Smooth muscle cell of the brain vasculature (primary cell): ENCODE measurements around the gene CD40.

Source experiments
- DNase-seq: peaks from one replicate; pipeline ENCODE4 v3.0.0-alpha.2; 2012; ENCODE audit warnings: low read depth, low spot score

CD40 gene

GRCh38 chr20:46148313-46149208 lies 30.4 kb downstream of the CD40 start:
- DNase-seq = no peak

GRCh38 chr20:46150943-46151342 lies 32.8 kb downstream of the CD40 start:
- no peak for DNase-seq

DNA sequence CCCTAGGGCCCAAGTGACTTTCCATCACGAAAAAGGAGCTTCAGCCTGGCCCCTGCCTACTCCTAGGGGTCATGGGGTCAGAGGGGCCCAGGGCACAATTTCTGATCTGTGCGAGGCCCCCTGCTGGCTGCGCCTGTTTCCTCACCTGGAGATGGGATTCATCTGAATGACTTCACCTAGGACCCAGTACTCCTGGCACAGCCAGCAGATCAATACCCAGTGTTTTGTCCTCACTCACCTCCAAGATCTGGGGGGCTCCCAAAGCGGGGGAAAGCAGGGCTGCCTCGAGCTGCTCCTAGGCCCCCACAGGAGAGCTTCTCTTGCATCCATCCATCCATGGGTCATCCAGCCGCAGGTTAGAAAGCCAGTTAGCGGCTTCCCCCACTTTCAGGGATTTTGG lies 33.8 kb downstream of the CD40 start:
- no peak for DNase-seq

DNA sequence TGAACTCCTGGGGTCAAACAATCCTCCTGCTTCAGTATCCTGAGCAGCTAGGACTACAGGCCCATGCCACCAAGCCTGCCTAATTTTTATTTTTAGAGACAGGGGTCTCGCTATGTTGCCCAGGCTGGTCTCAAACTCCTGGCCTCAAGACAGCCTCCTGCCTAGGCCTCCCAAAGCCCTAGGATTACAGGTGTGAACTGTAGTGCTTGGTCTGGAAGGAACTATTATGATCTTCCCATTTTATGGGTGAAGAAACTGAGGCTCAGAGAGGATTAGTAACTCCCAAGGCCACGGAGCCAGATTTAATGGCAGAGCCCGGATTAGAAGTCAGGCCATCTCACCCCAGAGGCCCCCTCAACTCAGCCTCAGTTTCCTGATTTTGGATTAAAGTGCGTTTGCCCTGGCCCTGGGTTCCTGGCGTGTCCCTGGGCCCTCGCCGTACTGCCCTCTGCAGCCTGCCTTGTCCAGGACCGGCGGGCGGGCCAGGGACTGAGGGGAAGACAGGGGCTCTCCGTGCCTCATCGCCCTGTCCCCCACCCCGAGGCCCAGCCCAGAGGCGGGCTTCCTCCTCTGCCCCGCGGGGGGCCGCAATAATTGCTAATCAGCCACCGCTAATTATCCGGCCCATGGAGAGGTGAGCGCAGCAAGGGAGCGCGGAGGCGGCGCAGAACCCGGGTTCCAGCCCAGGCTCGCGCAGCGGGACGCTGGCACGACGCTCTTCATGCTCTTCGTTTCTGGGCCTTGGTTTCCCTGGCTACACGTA lies 34.9 kb downstream of the CD40 start:
- no peak for DNase-seq

DNA sequence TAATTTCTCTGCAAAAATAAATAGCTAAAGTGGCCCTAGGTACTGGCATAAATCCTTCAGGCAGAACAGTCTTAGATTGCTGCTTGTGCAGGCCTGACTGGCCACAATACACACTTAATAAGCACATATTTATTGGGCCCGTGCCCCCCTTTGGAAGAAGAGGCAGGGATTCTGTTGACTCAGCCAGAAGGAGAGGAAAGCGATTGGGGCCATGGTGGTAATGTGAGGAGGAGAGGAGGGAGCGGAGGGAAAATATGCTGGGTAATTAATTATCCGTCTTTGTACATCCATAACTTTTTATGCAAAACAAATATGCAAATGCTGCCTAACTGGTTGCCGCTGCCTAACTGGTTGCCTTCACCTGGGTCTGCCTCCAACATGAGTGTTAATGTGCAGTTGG lies 36.2 kb downstream of the CD40 start:
- DNase-seq = no peak

DNA sequence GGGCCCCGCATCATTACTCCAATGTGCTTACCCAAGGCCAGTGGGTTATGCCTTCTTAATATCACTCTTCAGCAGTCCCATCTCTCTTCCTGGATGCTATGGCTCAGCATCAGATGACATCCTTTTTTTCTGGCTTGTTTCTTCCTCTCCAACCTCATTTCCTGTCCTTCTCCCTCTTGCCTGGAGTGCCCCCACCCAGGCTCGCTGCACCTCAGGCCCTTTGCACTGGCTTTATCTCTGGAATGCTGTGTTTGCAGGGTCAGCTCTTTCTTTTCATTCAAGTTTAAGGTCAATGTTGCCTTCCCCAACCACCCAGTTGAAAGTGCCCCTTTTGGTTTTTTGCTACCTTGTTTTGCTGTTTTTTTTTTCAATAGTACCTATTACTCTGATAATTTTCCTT lies 36.7 kb downstream of the CD40 start:
- no peak for DNase-seq

DNA sequence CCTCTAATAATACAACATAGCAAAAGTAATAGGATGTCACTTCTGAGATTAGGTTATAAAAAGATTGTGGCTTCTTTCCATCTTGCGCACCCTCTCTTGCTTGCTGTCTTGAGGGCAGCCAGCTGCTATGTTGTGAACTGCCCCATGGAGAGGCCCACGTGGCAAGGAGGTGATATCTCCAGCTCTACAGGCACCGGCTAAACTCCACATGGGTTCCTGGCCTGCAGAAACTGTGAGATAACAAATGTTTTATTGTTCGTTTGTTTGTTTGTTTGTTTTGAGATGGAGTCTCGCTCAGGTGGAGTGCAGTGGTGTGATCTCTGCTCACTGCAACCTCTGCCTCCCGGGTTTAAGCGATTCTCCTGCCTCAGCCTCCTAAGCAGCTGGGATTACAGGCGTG lies 38.0 kb downstream of the CD40 start:
- no peak for DNase-seq

- no peak for DNase-seq
Measured at GRCh38 chr20:46157076-46157592, 39.0 kb downstream of the CD40 start.

GRCh38 chr20:46157625-46158024 lies 39.5 kb downstream of the CD40 start:
- DNase-seq = no peak

- DNase-seq = no peak
Measured at GRCh38 chr20:46158476-46158987, 40.4 kb downstream of the CD40 start.

DNA sequence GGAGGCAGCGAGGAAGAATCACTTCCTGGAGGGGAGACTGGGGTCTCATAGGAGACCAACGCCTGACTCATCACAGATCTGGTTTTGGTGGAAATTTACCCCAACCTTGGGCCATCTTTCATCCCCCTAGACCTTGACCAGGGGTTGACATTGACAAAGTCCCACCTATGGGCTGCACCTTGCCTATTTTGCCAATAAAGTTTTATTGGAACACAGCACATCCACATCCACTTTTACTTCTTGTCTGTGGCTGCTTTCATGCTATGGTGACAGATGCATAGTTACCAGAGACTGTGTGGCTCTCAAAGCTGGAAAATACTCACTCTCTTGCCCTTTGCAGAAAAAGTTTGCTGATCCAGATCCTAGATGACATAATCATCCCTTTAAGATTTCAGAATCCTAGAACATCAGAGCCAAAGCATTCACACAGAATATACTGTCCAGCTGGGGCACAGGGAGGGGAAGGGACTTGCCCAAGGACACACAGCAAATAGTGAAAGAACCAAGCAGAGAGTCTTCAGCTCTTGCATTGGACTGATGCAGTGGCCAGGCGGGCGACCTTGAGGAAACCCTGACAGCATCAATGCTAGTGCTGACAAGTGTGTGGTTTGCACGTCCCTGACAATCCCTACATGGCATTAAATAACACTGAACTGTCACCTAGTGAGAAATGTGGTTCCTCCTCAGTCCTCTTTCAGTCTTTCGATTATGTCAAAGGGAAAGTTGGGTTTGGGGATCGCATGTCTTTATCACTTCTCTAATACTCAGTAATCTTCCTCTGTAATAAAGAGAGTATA lies 41.2 kb downstream of the CD40 start:
- DNase-seq = no peak

- no peak for DNase-seq
Measured at GRCh38 chr20:46160661-46161060, 42.5 kb downstream of the CD40 start.

GRCh38 chr20:46161921-46162320 lies 43.8 kb downstream of the CD40 start:
- DNase-seq = no peak

DNA sequence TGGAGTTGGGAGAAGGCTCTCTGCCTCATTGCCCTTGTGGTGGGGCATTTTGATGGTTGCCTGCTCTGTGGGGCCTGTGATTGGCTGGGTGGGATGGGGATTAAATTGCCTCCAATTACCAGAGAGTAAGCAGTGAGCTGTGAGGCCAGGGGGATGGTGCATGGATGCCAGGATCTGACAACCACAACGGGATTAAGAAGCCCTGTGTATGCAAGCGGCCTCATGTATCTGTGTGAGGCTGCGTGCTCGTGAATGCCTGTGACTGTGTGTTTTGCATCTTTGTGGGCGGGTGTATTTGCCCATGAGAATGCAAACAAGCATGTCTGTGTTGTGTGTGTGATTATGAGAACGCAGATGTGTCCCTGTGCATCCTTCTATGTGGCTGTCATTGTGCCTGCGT lies 46.1 kb downstream of the CD40 start:
- DNase-seq = no peak

DNA sequence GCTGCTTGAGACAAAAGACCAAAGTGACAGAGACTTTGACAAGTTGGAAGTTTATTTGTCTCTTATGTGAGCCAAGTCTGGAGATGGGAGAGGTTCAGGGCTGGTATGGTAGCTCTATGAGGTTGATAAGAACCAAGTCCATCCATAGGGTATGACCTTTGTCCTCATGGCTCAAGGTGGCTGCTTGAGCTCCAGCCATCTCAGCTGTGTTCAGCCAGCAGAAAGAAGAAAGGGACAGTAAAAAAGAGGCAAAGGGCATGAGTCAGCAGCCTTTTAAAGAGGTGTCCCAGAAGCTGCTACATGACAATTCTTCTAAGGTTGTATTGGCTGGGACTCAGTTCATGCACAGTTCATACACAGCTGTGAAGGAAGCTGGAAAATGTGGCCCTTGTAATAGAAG lies 49.0 kb downstream of the CD40 start:
- no peak for DNase-seq

DNA sequence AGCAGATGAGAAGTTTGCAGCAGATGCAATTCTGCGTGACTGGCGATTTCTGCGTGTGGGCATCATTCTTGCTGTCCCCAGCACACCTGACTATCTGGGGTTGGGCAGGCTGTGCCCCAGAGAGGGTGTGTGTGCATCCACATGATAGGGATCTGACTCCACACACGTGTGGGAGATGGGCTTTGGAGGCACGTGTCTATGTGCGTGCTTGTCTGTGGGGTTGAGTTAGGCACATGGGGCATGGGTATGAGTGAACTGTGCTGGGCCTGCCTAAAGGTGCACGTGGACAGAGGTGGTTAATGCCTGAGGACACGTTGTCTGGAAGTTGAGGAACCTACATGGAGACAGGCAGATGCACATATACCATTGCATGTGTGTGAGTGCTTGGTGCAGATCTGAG lies 50.3 kb downstream of the CD40 start:
- no peak for DNase-seq

GRCh38 chr20:46169245-46170171 lies 51.4 kb downstream of the CD40 start:
- no peak for DNase-seq

DNA sequence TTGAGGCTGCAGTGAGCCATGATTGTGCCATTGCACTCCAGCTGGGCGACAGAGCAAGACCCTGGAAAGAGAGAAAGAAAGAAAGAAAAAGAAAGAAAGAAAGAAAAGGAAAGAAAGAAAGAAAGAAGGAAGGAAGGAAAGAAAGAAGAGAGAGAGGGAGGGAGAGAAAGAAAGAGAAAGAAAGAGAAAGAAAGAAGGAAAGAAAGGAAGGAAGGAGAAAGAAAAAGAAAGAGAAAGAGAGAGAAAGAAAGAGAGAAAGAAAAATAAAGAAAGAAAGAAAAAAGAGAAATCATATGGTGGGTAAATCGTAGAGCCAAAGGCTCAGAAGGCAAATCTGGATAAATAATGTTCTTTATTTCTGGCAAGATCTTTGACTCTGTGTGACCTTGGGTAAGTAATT lies 53.4 kb downstream of the CD40 start:
- no peak for DNase-seq

- no peak for DNase-seq
Measured at GRCh38 chr20:46171909-46172308, 53.8 kb downstream of the CD40 start.

GRCh38 chr20:46172455-46172854 lies 54.3 kb downstream of the CD40 start:
- no peak for DNase-seq
